Right lung (tissue), 5 donors: ENCODE measurements around the gene NCMAP. TPM values are rescaled to one million over a fixed set of nuclear protein-coding genes. Genes with fewer than 3 reads are reported as not detected.
"Not testable (repeated sequence)": the region's sequence is repeated elsewhere in the genome, so short reads cannot be mapped to it uniquely, and the experiment has no call there.

ENCODE experiments used
- DNase-seq, 2 donors: peaks; one replicate each; pipeline ENCODE4 v3.0.0-alpha.2; 2013
- polyA plus RNA-seq, 5 donors: library from polyadenylated mRNA; unstranded; fragments of 120-200 nt; gene quantifications; one replicate each; pipeline versions ENCODE4 v1.2.1 to v1.2.3, GENCODE V29; 2013; ENCODE audit warnings: inconsistent platforms in 1 of 5, low replicate concordance in 1 of 5; ENCODE audit not compliant: insufficient read length in 5 of 5, insufficient read depth in 1 of 5

Gene NCMAP
- polyA plus RNA-seq, 5 donors: 3.2 to 5.5 (median 4.5) TPM

DNA sequence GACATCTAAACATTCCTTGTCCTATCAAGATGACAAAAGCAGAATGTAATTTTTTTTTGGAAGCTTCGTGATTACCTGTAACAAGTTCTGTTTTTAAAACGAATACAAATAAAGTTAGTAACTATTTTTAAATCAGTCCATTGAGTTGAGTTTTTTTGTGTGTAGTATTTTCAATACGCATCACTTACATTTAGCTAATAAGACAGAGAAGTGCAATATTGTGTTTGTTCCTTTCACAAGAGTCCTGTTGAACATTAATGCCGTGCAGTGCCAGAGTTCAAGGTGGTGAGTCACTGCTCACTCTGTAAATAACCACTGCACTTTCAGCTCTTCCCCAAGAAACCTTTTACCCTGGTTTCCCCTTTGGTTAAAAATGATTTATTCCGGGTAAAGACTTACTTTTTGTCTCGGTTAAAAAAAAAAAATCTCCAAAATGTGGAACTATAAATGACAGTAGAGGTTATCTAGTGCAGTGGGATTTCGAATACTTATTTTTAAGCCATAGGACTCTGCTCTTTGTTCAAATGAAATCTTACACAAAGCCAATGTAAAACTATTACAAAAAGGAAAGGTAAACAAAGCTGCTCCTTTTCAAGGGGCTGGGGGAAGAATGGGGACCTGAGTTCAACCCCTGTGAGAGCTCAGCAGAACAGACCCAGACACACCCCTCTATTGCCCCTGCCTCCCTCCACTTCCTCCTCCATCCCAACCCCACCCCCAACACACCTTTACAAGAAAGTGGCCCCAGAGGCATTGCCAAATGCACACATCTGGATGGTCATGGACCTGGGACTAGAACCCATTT is 14.8 kb upstream of the NCMAP start:
- no peak for DNase-seq

DNA sequence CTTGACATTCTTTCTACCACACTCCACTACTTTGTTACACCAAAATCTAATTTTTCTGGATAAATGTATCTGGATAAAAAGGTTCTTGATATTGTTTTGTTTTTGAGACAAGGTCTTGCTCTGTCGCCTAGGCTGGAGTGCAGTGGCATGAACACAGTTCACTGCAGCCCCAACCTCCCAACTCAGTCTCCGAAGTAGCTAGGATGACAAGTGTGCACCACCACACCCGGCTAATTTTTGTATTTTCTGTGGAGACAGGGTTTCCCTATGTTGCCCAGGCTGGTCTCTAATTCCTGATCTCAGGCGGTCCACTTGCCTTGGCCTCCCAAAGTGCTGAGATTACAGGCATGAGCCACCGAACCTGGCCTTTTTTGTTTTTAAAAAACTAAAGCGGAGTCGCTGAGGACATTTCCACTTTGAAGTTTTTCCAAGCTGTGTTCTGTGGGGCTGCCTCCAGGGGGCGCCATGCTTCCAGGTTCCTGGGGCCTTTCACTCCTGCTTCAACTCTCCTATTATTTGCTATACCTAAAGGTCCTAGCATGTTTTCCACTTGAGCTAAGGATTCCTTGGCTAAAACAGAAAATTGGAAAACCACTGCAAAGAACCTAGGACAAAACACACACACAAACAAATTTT is 14.1 kb upstream of the NCMAP start:
- DNase-seq: no peak

GRCh38 chr1:24544239-24544638 is 11.6 kb upstream of the NCMAP start:
- no peak for DNase-seq

DNA sequence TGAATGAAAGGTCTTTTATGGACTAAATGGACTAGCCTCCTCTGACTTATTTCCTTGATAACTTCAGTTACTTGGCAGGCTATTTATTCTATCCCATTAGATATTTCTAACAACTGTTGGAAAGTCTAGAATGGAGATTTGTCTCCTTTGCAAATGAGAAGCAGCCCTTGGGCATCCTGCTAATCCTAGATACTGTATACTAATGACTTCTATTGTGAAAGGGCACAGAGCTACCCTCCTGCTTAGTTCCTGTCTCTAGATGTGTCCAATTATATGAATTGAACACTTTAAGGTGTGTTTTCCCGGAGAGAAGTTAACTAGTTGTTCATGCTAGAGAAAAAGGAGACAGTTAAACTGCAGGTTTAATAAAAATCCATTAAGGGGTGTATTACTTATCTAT is 10.2 kb upstream of the NCMAP start:
- DNase-seq: no peak

DNA sequence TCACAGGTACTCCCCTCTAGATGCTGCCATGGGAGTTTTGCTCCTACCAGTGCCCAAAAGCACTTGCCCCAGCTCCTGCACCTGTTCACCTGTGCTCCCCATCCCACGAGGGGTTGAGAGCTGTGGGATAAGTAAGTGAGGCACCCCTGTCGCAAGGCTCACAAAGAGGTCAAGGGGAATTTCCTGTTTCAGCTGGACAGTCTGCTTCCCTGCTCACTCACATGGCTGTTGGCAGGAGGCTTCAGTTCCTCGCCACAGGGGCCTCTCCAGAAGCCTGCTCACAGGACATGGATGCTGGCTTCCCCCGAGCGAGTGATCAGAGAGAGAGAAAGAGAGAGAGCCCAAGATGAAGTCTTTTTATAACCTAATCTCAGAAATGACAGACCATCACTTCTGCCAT is 8.7 kb upstream of the NCMAP start:
- DNase-seq: no peak

GRCh38 chr1:24548070-24548469 is 7.8 kb upstream of the NCMAP start:
- no peak for DNase-seq

- not testable (repeated sequence) for DNase-seq
These were observed 6.7 kb upstream of the NCMAP start for GRCh38 chr1:24549210-24549609.

DNA sequence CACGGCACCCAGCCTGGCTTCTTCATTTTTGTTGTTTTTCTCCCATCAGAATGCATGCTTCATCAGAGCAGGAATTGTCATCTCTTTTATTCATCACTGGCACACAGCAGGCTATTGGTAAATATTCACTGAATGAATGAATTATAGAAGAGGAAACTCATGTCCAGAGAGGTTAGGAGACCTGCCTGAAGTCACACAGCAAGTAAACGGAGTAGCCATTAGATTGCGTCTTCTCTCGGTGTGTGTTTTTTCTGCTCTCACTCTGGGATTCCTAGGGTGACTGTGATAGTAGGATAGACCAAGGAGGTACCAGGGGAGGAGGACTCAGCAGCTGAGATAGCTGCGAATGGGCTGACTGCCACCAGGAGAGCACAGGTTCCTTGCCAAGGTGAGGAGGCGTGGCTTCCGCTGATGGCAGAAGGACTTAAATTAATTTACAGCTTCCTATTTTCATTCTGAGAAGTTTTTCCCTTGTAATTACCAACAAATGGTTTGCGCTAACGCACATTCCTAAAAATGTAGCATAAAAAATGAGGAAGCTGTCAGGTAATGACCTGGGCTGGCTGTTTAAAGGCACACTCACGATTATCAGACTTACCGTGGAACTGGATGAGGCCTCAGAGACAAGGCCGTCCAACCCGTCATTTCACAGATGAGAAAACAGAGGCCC is 4.5 kb upstream of the NCMAP start:
- DNase-seq: no peak

DNA sequence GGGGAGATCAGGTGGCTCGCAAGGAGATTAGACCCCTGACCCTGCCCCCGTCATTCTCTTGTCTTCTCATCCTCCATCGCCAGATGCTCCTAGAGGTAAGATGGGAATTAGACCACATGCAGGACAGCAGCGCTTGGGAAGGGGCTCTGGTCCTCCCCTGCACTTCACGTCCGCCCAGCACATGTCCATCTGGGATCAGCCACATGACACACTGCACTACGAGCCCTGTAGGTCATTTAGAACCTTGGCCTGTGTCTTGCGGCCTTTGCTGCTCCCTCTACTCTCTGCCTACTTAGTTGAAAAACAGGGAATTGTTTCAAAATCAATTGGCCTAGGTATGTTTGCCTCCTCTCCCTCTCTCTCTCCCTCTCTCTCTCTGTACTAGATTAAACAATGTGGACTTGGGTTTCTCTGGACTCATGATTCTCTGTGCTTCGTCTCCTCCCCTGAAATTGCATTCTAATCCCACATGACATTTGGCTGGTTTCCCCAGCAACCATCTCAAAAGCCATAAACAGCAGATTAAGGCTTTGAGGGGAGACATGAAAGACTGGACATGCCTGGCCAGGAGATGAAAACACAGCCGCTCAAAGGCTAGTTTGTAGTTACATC is 3.8 kb upstream of the NCMAP start:
- DNase-seq: peak; percentile 48 to 57

- no peak for DNase-seq
These were observed 2.0 kb upstream of the NCMAP start for GRCh38 chr1:24553931-24554330.

DNA sequence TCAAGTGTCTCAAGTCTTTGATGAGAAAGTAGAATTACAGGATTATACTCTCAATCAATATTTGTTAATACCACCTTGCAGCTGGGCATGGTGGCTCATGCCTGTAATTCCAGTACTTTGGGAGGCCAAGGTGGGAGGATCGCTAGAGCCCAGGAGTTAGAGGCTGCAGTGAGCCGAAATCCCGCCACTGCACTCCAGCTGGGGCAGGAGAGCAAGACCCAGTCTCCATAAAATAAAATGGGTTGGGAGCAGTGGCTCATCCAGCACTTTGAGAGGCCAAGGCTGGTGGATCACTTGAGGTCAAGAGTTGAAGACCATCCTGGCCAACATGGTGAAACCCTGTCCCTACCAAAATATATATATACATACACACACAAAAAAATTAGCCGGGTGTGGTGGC is 1.2 kb upstream of the NCMAP start:
- DNase-seq: no peak

- no peak for DNase-seq
These were observed 518 bp downstream of the NCMAP start for GRCh38 chr1:24556414-24556795.

DNA sequence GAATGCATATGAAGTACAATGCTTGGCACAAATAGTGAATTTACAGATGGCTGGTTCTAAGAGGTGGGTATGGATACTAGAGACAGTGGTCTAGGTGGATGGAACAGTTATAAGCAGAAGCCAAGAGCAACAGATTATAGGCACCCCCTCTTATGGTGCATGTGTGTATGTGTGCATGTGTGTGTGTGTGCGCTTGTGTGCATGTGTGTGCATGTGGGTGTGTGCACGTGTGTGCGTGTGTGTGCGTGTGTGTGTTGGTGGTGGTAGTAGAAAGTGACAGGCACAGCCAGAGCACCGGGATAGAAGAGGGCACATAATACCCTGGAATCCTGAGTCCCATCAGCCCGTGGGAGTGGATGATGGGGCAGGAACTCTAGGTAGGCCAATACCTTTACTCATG is 1.3 kb downstream of the NCMAP start:
- no peak for DNase-seq

DNA sequence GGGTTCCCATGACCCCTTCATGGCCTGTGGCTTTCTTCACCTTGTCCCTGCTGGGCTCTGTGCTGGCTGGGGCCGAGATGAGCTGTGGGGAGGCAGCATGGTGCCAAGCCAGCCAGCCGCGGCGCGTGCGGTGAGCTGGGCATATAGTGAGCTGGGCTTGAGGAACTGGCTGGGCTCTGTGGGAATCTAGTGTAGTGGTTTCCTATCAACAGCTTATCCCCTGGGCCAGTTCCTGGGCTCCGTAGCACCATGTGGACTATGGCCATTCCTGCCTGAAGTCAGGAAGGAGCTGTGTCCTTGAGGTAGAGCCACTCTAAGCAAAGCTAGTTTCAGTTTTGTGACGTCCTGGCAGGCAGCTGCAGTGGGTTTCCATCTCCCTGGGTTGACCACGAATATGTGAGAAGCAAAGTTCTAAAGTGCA is 1.8 kb downstream of the NCMAP start:
- no peak for DNase-seq

GRCh38 chr1:24558455-24558854 is 2.6 kb downstream of the NCMAP start:
- DNase-seq: no peak

GRCh38 chr1:24558902-24559791 is 3.3 kb downstream of the NCMAP start:
- peak in 1 of 2 donors; percentile 42 for DNase-seq

DNA sequence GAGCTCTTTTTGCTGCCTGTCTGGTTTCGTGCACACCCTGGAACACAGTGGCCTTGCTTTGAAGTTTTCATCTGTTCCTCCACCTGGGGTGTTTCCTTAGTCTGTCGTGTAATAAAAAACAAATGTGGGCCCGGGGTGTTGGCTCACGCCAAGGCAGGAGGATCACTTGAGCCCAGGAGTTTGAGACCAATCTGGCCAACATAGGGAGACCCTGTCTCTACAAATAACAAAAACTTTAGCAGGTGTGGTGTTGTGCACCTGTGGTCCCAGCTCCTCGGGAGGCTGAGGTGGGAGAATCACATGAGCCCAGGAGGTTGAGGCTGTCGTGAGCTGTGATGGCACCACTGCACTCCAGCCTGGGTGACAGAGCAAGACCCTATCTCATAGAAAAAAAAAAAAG is 4.5 kb downstream of the NCMAP start:
- DNase-seq: no peak

DNA sequence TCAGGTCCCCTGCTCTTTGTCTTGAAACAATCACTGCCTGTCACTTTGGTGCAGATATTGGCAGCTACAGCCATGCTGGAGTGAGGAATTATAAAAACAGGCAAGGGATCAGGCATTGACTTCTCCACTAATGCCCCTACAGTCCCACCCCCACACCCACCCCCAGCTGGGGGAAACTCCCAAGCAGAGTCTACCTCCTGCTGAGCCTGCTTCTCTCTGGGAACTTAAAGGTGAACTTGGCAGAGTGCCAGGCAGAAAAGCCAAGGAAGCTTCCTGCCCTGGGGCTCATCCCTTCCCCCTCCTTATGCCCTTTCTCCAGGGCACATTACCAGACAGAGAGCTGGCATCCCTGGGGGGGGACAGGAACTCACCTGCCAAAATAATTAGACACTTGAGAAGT is 6.7 kb downstream of the NCMAP start:
- no peak for DNase-seq

DNA sequence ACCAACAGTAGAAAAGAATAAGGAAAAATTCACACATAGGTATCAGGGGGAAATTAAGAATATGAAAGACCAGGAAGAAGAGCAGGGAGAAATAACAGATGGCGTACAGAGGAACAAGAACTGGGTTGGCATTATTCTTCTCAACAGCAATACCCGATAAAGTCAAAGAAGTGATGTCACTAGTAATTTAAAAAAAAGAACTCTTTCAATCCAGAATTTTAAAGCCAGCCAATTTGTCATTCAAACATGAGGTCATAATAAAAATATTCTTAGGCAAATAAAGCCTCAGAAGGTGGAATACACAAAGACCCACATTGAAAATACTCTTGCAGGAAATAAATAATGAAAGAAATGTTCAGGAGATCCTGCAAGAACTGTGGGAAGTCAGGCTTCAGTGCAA is 8.8 kb downstream of the NCMAP start:
- no peak for DNase-seq

- DNase-seq: no peak
These were observed 10.5 kb downstream of the NCMAP start for GRCh38 chr1:24566236-24566867.

DNA sequence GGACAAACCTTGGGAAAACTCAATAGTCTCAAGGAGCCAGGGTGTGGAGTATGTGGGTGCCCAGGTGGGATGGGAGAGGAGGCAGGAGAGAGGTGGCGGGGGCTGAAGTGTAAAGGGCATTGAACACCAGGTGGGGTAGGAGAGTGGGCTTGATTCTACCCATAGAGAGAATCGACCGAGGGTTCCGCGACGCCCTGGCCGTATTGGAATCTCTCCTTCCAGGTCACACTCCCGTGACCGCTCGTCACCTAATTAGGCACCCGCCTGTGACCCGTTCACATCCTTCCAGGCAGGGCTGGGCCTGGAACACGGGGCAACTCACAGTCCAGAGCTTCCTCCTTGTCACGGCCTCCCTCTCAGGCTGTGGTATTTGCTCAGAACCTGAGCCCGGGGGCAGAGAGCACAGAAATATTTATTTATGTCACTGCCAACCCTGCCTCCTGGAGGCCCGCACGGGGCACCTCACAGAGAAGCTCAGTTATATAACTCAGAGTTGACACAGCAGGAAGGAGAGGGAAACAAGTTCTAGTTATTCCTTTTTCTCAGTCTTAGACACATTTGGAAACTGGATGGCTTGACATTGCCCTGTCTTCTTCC is 12.0 kb downstream of the NCMAP start:
- peak; percentile 51 to 58 for DNase-seq
